Prostate gland (tissue), 2 donors: ENCODE data around the gene KIF18A. TPM values are rescaled to one million over a fixed set of nuclear protein-coding genes. Genes with fewer than 3 reads are reported as not detected.

ENCODE experiments used
- DNase-seq: peaks from one replicate; pipeline ENCODE4 v3.0.0-alpha.2; 2019; ENCODE audit warnings: low spot score
- H3K27ac ChIP-seq, 2 donors: fragments of 200-600 bp; sonication (generic); 2 replicates each; pipeline ENCODE4 v1.5.1; 2017 to 2019
- H3K27me3 ChIP-seq: fragments of 200-600 bp; sonication (generic); replicated peaks from 2 replicates; pipeline ENCODE4 v1.5.1; 2019; ENCODE audit not compliant: insufficient read depth
- H3K36me3 ChIP-seq, 2 donors: fragments of 200-600 bp; sonication (generic); 1 replicate in 1 of 2; 2 replicates in 1 of 2; pipeline versions ENCODE4 v1.5.1 to v1.8.1; 2017 to 2019
- H3K4me1 ChIP-seq: fragments of 200-600 bp; sonication (generic); replicated peaks from 2 replicates; pipeline ENCODE4 v1.5.1; 2019
- H3K4me3 ChIP-seq, 2 donors: fragments of 200-600 bp; sonication (generic); 2 replicates each; pipeline ENCODE4 v1.5.1; 2017 to 2019
- H3K9me3 ChIP-seq: fragments of 200-600 bp; sonication (generic); 2 replicates; pipeline ENCODE4 v1.5.1; 2017
- CTCF ChIP-seq, 4 experiments: fragments of 200-600 bp in 2 of 4; fragments of 450-650 bp in 2 of 4; sonication (generic) in 2 of 4; IDR thresholded peaks; 1 replicate in 3 of 4; 2 replicates in 1 of 4; pipeline ENCODE4 v1.5.1; 2016 to 2019; ENCODE audit warnings: antibody characterized with exemption in 4 of 4, mild to moderate bottlenecking in 2 of 4, moderate library complexity in 2 of 4
- POLR2A ChIP-seq: fragments of 450-650 bp; IDR thresholded peaks from one replicate; pipeline ENCODE4 v1.6.1; 2016; ENCODE audit warnings: antibody characterized with exemption, mild to moderate bottlenecking
- POLR2AphosphoS5 ChIP-seq: sonication (generic); formaldehyde crosslinking; IDR thresholded peaks from one replicate; pipeline ENCODE4 v1.6.1; 2017; ENCODE audit warnings: antibody characterized with exemption
- whole genome bisulfite sequencing: methylation state at CpG from one replicate; pipeline ENCODE4 v1.1.5; 2018; 5-methylcytosine and 5-hydroxymethylcytosine counted together
- intact Hi-C: fragments of 100-400 bp; cut with DNase I; formaldehyde crosslinking; loops from one replicate; pipeline ENCODE4 v1.14.2; 2022
- total RNA-seq, 2 donors: library from RNA; depleted of rRNA; stranded (reverse); fragments of >200 nt; gene quantifications; one replicate each; pipeline ENCODE4 v1.1.0, GENCODE V29; 2016

Gene KIF18A
- total RNA-seq, 2 donors from 2014 or later: 0.73 to 3.8 TPM

GRCh38 chr11:28072321-28072720 lies 35.6 kb downstream of the KIF18A start:
- Histone ChIP-seq H3K27me3 (no peaks in the 10 kb centered on the region), H3K4me1 (no peaks in the 10 kb centered on the region), H3K27ac (no peak overlapping the region), H3K36me3 (no peaks in the 10 kb centered on the region), H3K9me3 (no peaks in the 10 kb centered on the region), H3K4me3 (no peak overlapping the region)
- WGBS: 46% methylated on average over 2 of the region's 2 CpGs
- TF ChIP-seq POLR2A (no peak), CTCF (IDR thresholded peaks at IDR 0.05) (no peak), POLR2AphosphoS5 (no peak)
- intact Hi-C loops: no loop called here
- DNase-seq: no peak

GRCh38 chr11:28071305-28071704 lies 36.7 kb downstream of the KIF18A start:
- no peak for DNase-seq
- 98% methylated on average over 1 of the region's 1 CpG for WGBS
- Histone ChIP-seq H3K36me3 (no peaks in the 10 kb centered on the region), H3K4me3 (no peak overlapping the region), H3K4me1 (no peaks in the 10 kb centered on the region), H3K9me3 (no peaks in the 10 kb centered on the region), H3K27me3 (no peaks in the 10 kb centered on the region), H3K27ac (no peak overlapping the region)
- intact Hi-C loops: no loop called here
- TF ChIP-seq POLR2A: no peak
- TF ChIP-seq CTCF (IDR thresholded peaks at IDR 0.05): no peak
- TF ChIP-seq POLR2AphosphoS5: no peak

GRCh38 chr11:28058333-28058732 lies 49.6 kb downstream of the KIF18A start:
- DNase-seq: no peak
- H3K4me3 ChIP-seq: no peak overlapping the region
- no peaks in the 10 kb centered on the region for H3K9me3 ChIP-seq

GRCh38 chr11:28054821-28055220 lies 53.1 kb downstream of the KIF18A start:
- Histone ChIP-seq H3K4me1 (no peaks in the 10 kb centered on the region), H3K9me3 (no peaks in the 10 kb centered on the region), H3K36me3 (no peaks in the 10 kb centered on the region), H3K27ac (no peak overlapping the region), H3K27me3 (no peaks in the 10 kb centered on the region), H3K4me3 (no peak overlapping the region)
- TF ChIP-seq CTCF (IDR thresholded peaks at IDR 0.05): no peak
- TF ChIP-seq POLR2AphosphoS5: no peak
- no peak for TF ChIP-seq POLR2A
- intact Hi-C loops: no loop called here
- no peak for DNase-seq
- 95% methylated on average over 2 of the region's 2 CpGs for WGBS

More at GRCh38 chr11:28058333-28058732, 49.6 kb downstream of the KIF18A start:
- no peak for TF ChIP-seq POLR2AphosphoS5
- no peak for TF ChIP-seq POLR2A
- TF ChIP-seq CTCF (IDR thresholded peaks at IDR 0.05): no peak
- H3K36me3 ChIP-seq: no peaks in the 10 kb centered on the region
- intact Hi-C loops: no loop called here
- no peaks in the 10 kb centered on the region for H3K27me3 ChIP-seq
- no peak overlapping the region for H3K27ac ChIP-seq
- no peaks in the 10 kb centered on the region for H3K4me1 ChIP-seq

GRCh38 chr11:28049338-28050216 lies 58.4 kb downstream of the KIF18A start:
- Histone ChIP-seq H3K36me3 (no peaks in the 10 kb centered on the region), H3K9me3 (no peaks in the 10 kb centered on the region), H3K27me3 (no peaks in the 10 kb centered on the region), H3K4me3 (no peak overlapping the region), H3K4me1 (no peaks in the 10 kb centered on the region), H3K27ac (no peak overlapping the region)
- no peak for DNase-seq
- TF ChIP-seq CTCF (IDR thresholded peaks at IDR 0.05) (no peak), POLR2AphosphoS5 (no peak), POLR2A (no peak)
- WGBS: 43% methylated on average over 5 of the region's 5 CpGs
- intact Hi-C loops: no loop called here
